Measurements from ENCODE around the gene ARHGAP15. TPM values are rescaled to one million over a fixed set of nuclear protein-coding genes. Genes with fewer than 3 reads are reported as not detected.

ARHGAP15 gene
- polyA plus RNA-seq, 2 of the 4 experiments (the other 2 are of a cell fraction): 0.34 TPM; not detected in 1

DNA sequence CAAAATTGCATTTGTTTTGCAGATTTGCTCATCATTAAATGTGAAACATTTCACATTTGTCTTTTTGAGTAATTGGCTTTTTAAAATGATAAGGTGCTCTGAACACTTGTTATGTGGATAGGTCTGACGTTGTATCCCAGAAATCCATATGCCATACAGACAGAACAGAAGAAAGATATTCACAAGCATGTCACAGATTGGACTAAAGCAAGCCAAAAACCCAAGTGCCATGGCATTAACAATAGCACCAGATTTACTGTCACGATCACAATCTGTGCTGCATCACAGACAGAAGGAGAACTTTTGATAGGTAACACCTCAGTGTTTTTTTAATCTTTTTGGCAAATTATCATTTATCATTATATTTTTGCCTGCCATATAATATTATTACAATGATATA is 272.6 kb downstream of the ARHGAP15 start:
- CTCF ChIA-PET: no interaction called here
- POLR2A ChIA-PET: no interaction called here

GRCh38 chr2:143402451-143402850 is 273.2 kb downstream of the ARHGAP15 start:
- H3K4me2 ChIP-seq: no peak overlapping the region
- no peaks in the 10 kb centered on the region for H3K9me3 ChIP-seq
- FAIRE-seq: no peak
- H3K27ac ChIP-seq: no peak overlapping the region
- CTCF ChIA-PET: no interaction called here
- WGBS (ENCODE audit: missing lambda C conversion rate): 50% methylated on average over 2 of the region's 2 CpGs
- TF ChIP-seq POLR2A (IDR thresholded peaks at IDR 0.05; ENCODE audit: low read length) (no peak), JUN (IDR thresholded peaks at IDR 0.05) (no peak), CBX2 (IDR thresholded peaks at IDR 0.05; ENCODE audit: borderline replicate concordance, low read depth) (no peak), ZFP36 (IDR thresholded peaks at IDR 0.05; ENCODE audit: borderline replicate concordance, partially characterized antibody) (no peak), MAZ (IDR thresholded peaks at IDR 0.05; ENCODE audit: borderline replicate concordance, low read depth, low read length) (no peak), HOXB5 (CRISPR knock-in tag; IDR thresholded peaks at IDR 0.05) (no peak), BCL3 (IDR thresholded peaks at IDR 0.05) (no peak), HEYL (CRISPR knock-in tag; IDR thresholded peaks at IDR 0.05) (no peak), MYC (IDR thresholded peaks at IDR 0.05; ENCODE audit: borderline replicate concordance, low read length) (no peak)
- POLR2A ChIA-PET: no interaction called here
- peaks cover 4% of the 10 kb centered on the region; the same call in 1 of the 3 replicates for H3K4me1 ChIP-seq
- ATAC-seq: no peak
- no peak for DNase-seq (ENCODE audit: low read depth in 1 of 2, low spot score in 1 of 2)
- H3K4me3 ChIP-seq: no peak overlapping the region

More for the DNA sequence above, 272.6 kb downstream of the ARHGAP15 start:
- no peak overlapping the region for H3K4me3 ChIP-seq
- no peak for DNase-seq (ENCODE audit: low read depth in 1 of 2, low spot score in 1 of 2)
- 24% methylated on average over 2 of the region's 2 CpGs for WGBS (ENCODE audit: missing lambda C conversion rate)
- no peak for FAIRE-seq
- no peak for ATAC-seq
- peaks cover 4% of the 10 kb centered on the region; the same call in 1 of the 3 replicates for H3K4me1 ChIP-seq
- no peak overlapping the region for H3K27ac ChIP-seq
- H3K9me3 ChIP-seq: no peaks in the 10 kb centered on the region
- TF ChIP-seq MAZ (IDR thresholded peaks at IDR 0.05; ENCODE audit: borderline replicate concordance, low read depth, low read length) (no peak), HOXA7 (CRISPR knock-in tag; IDR thresholded peaks at IDR 0.05) (no peak), JUNB (IDR thresholded peaks at IDR 0.05) (no peak), RAD21 (conservative IDR thresholded peaks at IDR 0.05 in 1 of 2, IDR thresholded peaks at IDR 0.05 in 1 of 2) (no peak), REST (IDR thresholded peaks at IDR 0.05) (no peak), CHD4 (IDR thresholded peaks at IDR 0.05; ENCODE audit: borderline replicate concordance) (no peak), TP53 (CRISPR knock-in tag; IDR thresholded peaks at IDR 0.05) (no peak), HMGXB4 (CRISPR knock-in tag; IDR thresholded peaks at IDR 0.05; ENCODE audit: borderline replicate concordance) (no peak), EHF (CRISPR knock-in tag; IDR thresholded peaks at IDR 0.05) (no peak), SMC3 (IDR thresholded peaks at IDR 0.05) (no peak), NR3C1 (IDR thresholded peaks at IDR 0.05) (no peak), BHLHE40 (IDR thresholded peaks at IDR 0.05; ENCODE audit: low read depth, low read length) (no peak), USF2 (IDR thresholded peaks at IDR 0.05) (no peak), FOSL2 (IDR thresholded peaks at IDR 0.05) (no peak), FOSL2 (CRISPR knock-in tag; IDR thresholded peaks at IDR 0.05) (no peak), RNF2 (IDR thresholded peaks at IDR 0.05; ENCODE audit: borderline replicate concordance, low read depth) (no peak), ESRRA (IDR thresholded peaks at IDR 0.05; ENCODE audit: borderline replicate concordance, low read length) (no peak)
- H3K4me2 ChIP-seq: no peak overlapping the region

All from A549 (cell line).